ENCODE measurements around the gene KPNA6. TPM values are rescaled to one million over a fixed set of nuclear protein-coding genes. Genes with fewer than 3 reads are reported as not detected.

KPNA6 gene
- total and polyA plus RNA-seq, 2 donors (not counting 3 experiments of a cell fraction or from before 2014, with no cell fraction given) = 22.1 to 85.6 TPM

DNA sequence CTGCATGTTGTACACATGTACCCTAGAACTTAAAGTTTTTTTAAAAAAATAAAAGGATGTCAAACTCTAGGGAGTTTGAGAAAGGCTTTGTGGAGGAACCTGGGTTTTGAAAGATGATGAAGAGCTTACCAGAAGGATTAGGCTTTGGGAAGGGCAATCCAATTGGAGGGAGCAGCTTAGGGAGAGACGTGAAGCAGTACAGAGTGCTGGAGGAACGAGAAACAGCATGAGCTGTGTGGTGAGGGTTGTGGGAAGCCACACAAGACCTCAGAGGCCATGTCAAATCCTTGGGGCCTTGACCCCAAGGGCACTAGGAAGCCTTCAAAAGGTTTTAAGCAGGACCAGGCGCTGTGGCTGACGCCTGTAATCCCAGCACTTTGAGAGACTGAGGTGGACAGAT, 8.4 kb upstream of the KPNA6 start:
- intact Hi-C loops (cut with micrococcal nuclease) = no loop called here
- CTCF ChIA-PET = interaction anchor here (1.2 kb wide), 1 partner anchor 19 kb away, joined by 3 read pairs; no protein-coding TSS in a partner anchor

More for the DNA sequence above, 8.4 kb upstream of the KPNA6 start:
- Histone ChIP-seq H4K20me1 (replicated peaks; ENCODE audit: control insufficient read depth, extremely low read depth, insufficient read depth, low read length) (no peaks in the 10 kb centered on the region), H3K4me1 (ENCODE audit: control insufficient read depth, extremely low read depth, insufficient read depth, low read length) (peaks cover 13% of the 10 kb centered on the region), H2AFZ (ENCODE audit: low read depth, low read length) (no peak overlapping the region), H3K9me3 (replicated peaks; ENCODE audit: control insufficient read depth, insufficient read depth, low read length) (no peaks in the 10 kb centered on the region), H3K9ac (replicated peaks; ENCODE audit: extremely low read depth, insufficient read depth, low read length) (no peak overlapping the region), H3K36me3 (ENCODE audit: control insufficient read depth in 2 of 2, extremely low read depth in 1 of 2, insufficient read depth in 2 of 2, low read length in 2 of 2) (peaks cover 16 to 32% of the 10 kb centered on the region in 2 experiments), H3K27ac (ENCODE audit: insufficient read depth, low read depth, low read length) (no peak overlapping the region), H3K79me2 (ENCODE audit: control insufficient read depth, insufficient read depth, low read length) (no peaks in the 10 kb centered on the region), H3K4me2 (ENCODE audit: insufficient read depth, low read length) (no peak overlapping the region), H3K9me1 (replicated peaks; ENCODE audit: control insufficient read depth, extremely low read depth, insufficient read depth, low read length) (no peaks in the 10 kb centered on the region), H3K27me3 (ENCODE audit: control insufficient read depth in 2 of 2, insufficient read depth in 2 of 2, low read length in 2 of 2) (no peaks in the 10 kb centered on the region), H3K4me3 (replicated peaks in 1 of 3; ENCODE audit: insufficient read depth in 1 of 3, low read depth in 1 of 3, low read length in 3 of 3) (no peak overlapping the region)
- no peak for FAIRE-seq
- TF ChIP-seq JUN (IDR thresholded peaks at IDR 0.05; ENCODE audit: borderline replicate concordance, insufficient read depth, insufficient read length, low read depth) (no peak), CTCF (IDR thresholded peaks at IDR 0.05; ENCODE audit: extremely low read depth in 1 of 2, insufficient read depth in 1 of 2, low read depth in 1 of 2, low read length in 2 of 2) (no peak), GATA2 (IDR thresholded peaks at IDR 0.05; ENCODE audit: insufficient read depth, insufficient read length, low read depth, low read length) (no peak), FOS (IDR thresholded peaks at IDR 0.05; ENCODE audit: borderline replicate concordance, insufficient read depth, low read length) (no peak), POLR2A (IDR thresholded peaks at IDR 0.05; ENCODE audit: low read depth, low read length) (no peak), POLR2AphosphoS5 (IDR thresholded peaks at IDR 0.05; ENCODE audit: insufficient read depth, low read depth, low read length) (no peak), MYC (IDR thresholded peaks at IDR 0.05; ENCODE audit: low read depth, low read length) (no peak), EZH2 (IDR thresholded peaks at IDR 0.05; ENCODE audit: borderline replicate concordance, low read depth, low read length, severe bottlenecking) (no peak)
- TF ChIP-seq, protein P1, sequence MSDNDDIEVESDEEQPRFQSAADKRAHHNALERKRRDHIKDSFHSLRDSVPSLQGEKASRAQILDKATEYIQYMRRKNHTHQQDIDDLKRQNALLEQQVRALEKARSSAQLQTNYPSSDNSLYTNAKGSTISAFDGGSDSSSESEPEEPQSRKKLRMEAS (IDR thresholded peaks at IDR 0.05; ENCODE audit: insufficient read depth, insufficient read length) = no peak
- POLR2A ChIA-PET = no interaction called here
- no peak for DNase-seq (ENCODE audit: low read depth, low spot score)
- dilution Hi-C loops (cut with MboI; ENCODE audit: extremely low pct_ligation_motif_present, low sequenced_read_pairs) = no loop called here
- BruUV-seq (replicated peaks) = no TSS peak

Data from endothelial cell of umbilical vein (primary cell).